PC-9 (cell line): Measurements from ENCODE around the gene FHIP2A. TPM values are rescaled to one million over a fixed set of nuclear protein-coding genes. Genes with fewer than 3 reads are reported as not detected.

Source experiments
- BruUV-seq: library from RNA; stranded (reverse); fragments of 400-500 nt; replicated peaks from 2 replicates; lab custom pipeline; 2021; lab: Mats Ljungman, UMichigan
- CTCF ChIA-PET: fragments of 300-600 bp; sonication (Branson Sonifier 250); formaldehyde crosslinking; loops from one replicate; lab custom pipeline; 2022; ENCODE audit warnings: antibody characterized with exemption; lab: Charles Lee
- POLR2A ChIA-PET: fragments of 300-600 bp; sonication (Branson Sonifier 250); formaldehyde crosslinking; loops from one replicate; lab custom pipeline; 2022; ENCODE audit warnings: antibody characterized with exemption; ENCODE audit not compliant: unreplicated experiment; lab: Charles Lee
- DNase-seq, 2 experiments: peaks; one replicate each; pipeline versions ENCODE4 v3.0.0 to v3.0.0-alpha.2; 2015 to 2022; ENCODE audit warnings: mixed read lengths in 1 of 2
- H2AFZ ChIP-seq: fragments of 200-600 bp; sonication (generic); 2 replicates; pipeline ENCODE4 v1.8.1; 2017; ENCODE audit warnings: antibody characterized with exemption
- H3F3A ChIP-seq: fragments of 200-600 bp; sonication (generic); 2 replicates; pipeline ENCODE4 v1.8.1; 2017; ENCODE audit warnings: antibody characterized with exemption, mild to moderate bottlenecking, low read depth; ENCODE audit not compliant: insufficient read depth
- H3K27ac ChIP-seq: fragments of 200-600 bp; sonication (generic); 2 replicates; pipeline ENCODE4 v1.6.1; 2016; ENCODE audit warnings: mixed run types
- H3K27me3 ChIP-seq: fragments of 200-600 bp; sonication (generic); 2 replicates; pipeline ENCODE4 v1.6.1; 2016; ENCODE audit warnings: low read depth, mixed run types; ENCODE audit not compliant: insufficient read depth
- H3K36me3 ChIP-seq: fragments of 200-600 bp; sonication (generic); 2 replicates; pipeline ENCODE4 v1.6.1; 2016; ENCODE audit warnings: low read depth, mixed run types
- H3K4me1 ChIP-seq: fragments of 200-600 bp; sonication (generic); replicated peaks from 2 replicates; pipeline ENCODE4 v1.6.1; 2016; ENCODE audit warnings: mixed run types; ENCODE audit not compliant: insufficient read depth
- H3K4me2 ChIP-seq: fragments of 200-600 bp; sonication (generic); 2 replicates; pipeline ENCODE4 v1.6.1; 2017; ENCODE audit warnings: mixed run types
- H3K4me3 ChIP-seq: fragments of 200-600 bp; sonication (generic); 2 replicates; pipeline ENCODE4 v1.6.1; 2016; ENCODE audit warnings: mixed run types
- H3K79me2 ChIP-seq: fragments of 200-600 bp; sonication (generic); 2 replicates; pipeline ENCODE4 v1.6.1; 2017; ENCODE audit warnings: low read depth, mixed run types
- H3K9me2 ChIP-seq: fragments of 200-600 bp; sonication (generic); 2 replicates; pipeline ENCODE4 v1.8.1; 2017; ENCODE audit warnings: mild to moderate bottlenecking; ENCODE audit not compliant: insufficient read depth
- H3K9me3 ChIP-seq: fragments of 200-600 bp; sonication (generic); 2 replicates; pipeline ENCODE4 v1.8.1; 2016; ENCODE audit warnings: low read depth; ENCODE audit not compliant: insufficient read depth
- H4K20me1 ChIP-seq: fragments of 200-600 bp; sonication (generic); 2 replicates; pipeline ENCODE4 v1.8.1; 2017; ENCODE audit not compliant: insufficient read depth
- EZH2 ChIP-seq: fragments of 200-600 bp; sonication (generic); IDR thresholded peaks from 2 replicates; pipeline ENCODE4 v1.8.0; 2017; ENCODE audit warnings: antibody characterized with exemption, low read depth
- intact Hi-C: fragments of 100-400 bp; cut with micrococcal nuclease; formaldehyde crosslinking; loops from one replicate; pipeline ENCODE4 v1.10.0; 2022; ENCODE audit not compliant: unreplicated experiment
- total RNA-seq: library from RNA; stranded (reverse); gene quantifications from 2 replicates; pipeline ENCODE4 v1.2.3, GENCODE V29; 2021
- TF ChIP-seq, protein P1 (sequence below): fragments of 200-600 bp; sonication (generic); conservative IDR thresholded peaks from 2 replicates; pipeline ENCODE4 v1.6.1; 2017; ENCODE audit warnings: mixed run types, antibody characterized with exemption, mild to moderate bottlenecking, moderate library complexity

Gene FHIP2A
- total RNA-seq, 1 experiment from 2014 or later = 18.3 TPM

DNA sequence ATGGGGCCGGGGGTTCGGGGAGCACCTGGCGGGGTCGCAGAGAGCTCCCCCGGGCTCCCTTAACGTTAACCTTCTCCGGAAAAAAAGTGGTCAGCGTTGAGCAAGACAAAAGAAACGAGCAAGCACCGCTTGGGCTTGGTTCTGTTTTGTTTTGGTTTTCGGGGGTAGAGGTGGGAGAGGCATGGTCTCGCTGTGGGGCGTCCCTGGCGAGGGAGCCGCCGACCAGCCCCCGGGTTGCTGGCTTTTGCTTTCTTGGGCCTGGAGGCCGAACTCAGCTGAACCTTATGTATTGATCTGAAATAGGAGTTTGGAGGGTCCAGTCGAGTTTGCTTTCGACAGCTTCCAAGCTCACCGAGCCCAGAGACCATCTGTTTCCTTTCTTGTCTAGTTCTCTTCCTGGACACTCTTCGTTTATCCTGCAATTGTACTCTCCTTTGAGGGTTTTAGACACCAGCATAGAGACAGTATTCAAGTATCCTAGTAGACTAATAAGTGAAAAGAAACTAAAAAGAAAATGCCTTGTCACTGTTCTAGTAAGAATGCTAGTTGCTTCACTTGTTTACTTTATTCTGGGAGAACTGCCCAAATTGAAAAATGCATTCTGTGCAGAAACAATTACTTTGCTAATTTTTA is 980 bp downstream of the FHIP2A start:
- BruUV-seq = TSS peak; percentile 89
- H3K4me2 ChIP-seq = peak overlapping the region; percentile 77
- H3K27me3 ChIP-seq = no peaks in the 10 kb centered on the region
- H4K20me1 ChIP-seq = no peaks in the 10 kb centered on the region
- H3K9me2 ChIP-seq = no peaks in the 10 kb centered on the region
- H3F3A ChIP-seq = peaks cover 9% of the 10 kb centered on the region
- ChIA-PET POLR2A (interaction anchor here (0.5 to 0.7 kb wide), 2 partner anchors 32 to 466 kb away, joined by 4 to 9 read pairs; no protein-coding TSS in a partner anchor), CTCF (interaction anchor here (0.6 kb wide), 1 partner anchor 111 kb away, joined by 23 read pairs; no protein-coding TSS in a partner anchor)
- peak overlapping the region; percentile 60; the same call in 1 of the 2 replicates for H2AFZ ChIP-seq
- H3K4me1 ChIP-seq = peaks cover 29% of the 10 kb centered on the region
- peaks cover 45% of the 10 kb centered on the region for H3K79me2 ChIP-seq
- no peaks in the 10 kb centered on the region for H3K9me3 ChIP-seq
- TF ChIP-seq EZH2 = no peak
- TF ChIP-seq, protein P1, sequence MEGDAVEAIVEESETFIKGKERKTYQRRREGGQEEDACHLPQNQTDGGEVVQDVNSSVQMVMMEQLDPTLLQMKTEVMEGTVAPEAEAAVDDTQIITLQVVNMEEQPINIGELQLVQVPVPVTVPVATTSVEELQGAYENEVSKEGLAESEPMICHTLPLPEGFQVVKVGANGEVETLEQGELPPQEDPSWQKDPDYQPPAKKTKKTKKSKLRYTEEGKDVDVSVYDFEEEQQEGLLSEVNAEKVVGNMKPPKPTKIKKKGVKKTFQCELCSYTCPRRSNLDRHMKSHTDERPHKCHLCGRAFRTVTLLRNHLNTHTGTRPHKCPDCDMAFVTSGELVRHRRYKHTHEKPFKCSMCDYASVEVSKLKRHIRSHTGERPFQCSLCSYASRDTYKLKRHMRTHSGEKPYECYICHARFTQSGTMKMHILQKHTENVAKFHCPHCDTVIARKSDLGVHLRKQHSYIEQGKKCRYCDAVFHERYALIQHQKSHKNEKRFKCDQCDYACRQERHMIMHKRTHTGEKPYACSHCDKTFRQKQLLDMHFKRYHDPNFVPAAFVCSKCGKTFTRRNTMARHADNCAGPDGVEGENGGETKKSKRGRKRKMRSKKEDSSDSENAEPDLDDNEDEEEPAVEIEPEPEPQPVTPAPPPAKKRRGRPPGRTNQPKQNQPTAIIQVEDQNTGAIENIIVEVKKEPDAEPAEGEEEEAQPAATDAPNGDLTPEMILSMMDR = no peak
- H3K4me3 ChIP-seq = peak overlapping the region; percentile 82
- peak overlapping the region; percentile 97 for H3K27ac ChIP-seq
- peak; percentile 9 to 69 for DNase-seq
- H3K36me3 ChIP-seq = no peaks in the 10 kb centered on the region
- intact Hi-C loops = loop anchor here (2.0 kb wide), 1 partner anchor 38 kb away; no protein-coding TSS in a partner anchor

DNA sequence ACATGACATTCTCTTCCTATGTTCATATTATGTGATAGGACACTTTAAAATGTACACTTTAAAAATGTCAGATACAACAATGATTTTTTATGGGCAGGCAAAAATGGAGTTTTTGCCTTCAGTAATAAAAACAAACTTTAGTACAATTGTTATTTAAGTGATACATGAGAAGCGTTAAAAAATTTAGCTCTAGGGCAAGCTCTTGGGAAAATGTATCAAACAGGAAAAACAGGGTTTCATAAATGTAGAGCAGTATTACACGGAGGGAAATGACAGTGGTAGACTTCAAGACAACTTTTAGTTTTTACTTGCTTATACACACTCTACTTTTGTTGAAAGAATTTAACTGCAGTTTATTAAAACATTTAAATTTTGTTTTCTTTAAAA is 1.5 kb downstream of the FHIP2A start:
- H3K4me1 ChIP-seq = peaks cover 29% of the 10 kb centered on the region
- peak overlapping the region; percentile 82 for H3K4me3 ChIP-seq
- peak overlapping the region; percentile 77 for H3K4me2 ChIP-seq
- H3F3A ChIP-seq = peaks cover 9% of the 10 kb centered on the region
- intact Hi-C loops = loop anchor here (2.0 kb wide), 1 partner anchor 38 kb away; no protein-coding TSS in a partner anchor
- no peak overlapping the region for H2AFZ ChIP-seq
- DNase-seq = peak in 1 of 2 experiments; percentile 82
- H3K9me2 ChIP-seq = no peaks in the 10 kb centered on the region
- H3K36me3 ChIP-seq = no peaks in the 10 kb centered on the region
- POLR2A ChIA-PET = interaction anchor here (0.5 to 0.7 kb wide), 2 partner anchors 467 to 497 kb away, joined by 8 to 9 read pairs; no protein-coding TSS in a partner anchor
- BruUV-seq = no TSS peak
- TF ChIP-seq, protein P1 = no peak
- TF ChIP-seq EZH2 = no peak
- H3K27me3 ChIP-seq = no peaks in the 10 kb centered on the region
- H3K79me2 ChIP-seq = peaks cover 49% of the 10 kb centered on the region
- no peaks in the 10 kb centered on the region for H3K9me3 ChIP-seq
- peak overlapping the region; percentile 97 for H3K27ac ChIP-seq
- CTCF ChIA-PET = no interaction called here
- H4K20me1 ChIP-seq = no peaks in the 10 kb centered on the region

- BruUV-seq = no TSS peak
- CTCF ChIA-PET = no interaction called here
- peak overlapping the region; percentile 77 for H3K4me2 ChIP-seq
- peak overlapping the region; percentile 97; the same call in 1 of the 2 replicates for H3K27ac ChIP-seq
- H3K9me2 ChIP-seq = no peaks in the 10 kb centered on the region
- no peaks in the 10 kb centered on the region for H3K27me3 ChIP-seq
- H3K4me3 ChIP-seq = peak overlapping the region; percentile 82; the same call in 1 of the 2 replicates
- H3K9me3 ChIP-seq = no peaks in the 10 kb centered on the region
- H3K79me2 ChIP-seq = peaks cover 61% of the 10 kb centered on the region
- no peaks in the 10 kb centered on the region for H3K36me3 ChIP-seq
- intact Hi-C loops = loop anchor here (1.0 kb wide), 1 partner anchor 32 kb away; no protein-coding TSS in a partner anchor
- peaks cover 6% of the 10 kb centered on the region for H3F3A ChIP-seq
- TF ChIP-seq, protein P1 = no peak
- TF ChIP-seq EZH2 = no peak
- no peaks in the 10 kb centered on the region for H4K20me1 ChIP-seq
- POLR2A ChIA-PET = no interaction called here
- H2AFZ ChIP-seq = no peak overlapping the region
- no peak for DNase-seq
- H3K4me1 ChIP-seq = peaks cover 32% of the 10 kb centered on the region
These were observed 2.8 kb downstream of the FHIP2A start for GRCh38 chr10:114824391-114824790.
